ENCODE results near the gene NSG2. TPM values are rescaled to one million over a fixed set of nuclear protein-coding genes. Genes with fewer than 3 reads are reported as not detected.

Gene NSG2
- total RNA-seq, 4 donors from 2014 or later: 1.1 to 1.2 TPM; not detected in 2

DNA sequence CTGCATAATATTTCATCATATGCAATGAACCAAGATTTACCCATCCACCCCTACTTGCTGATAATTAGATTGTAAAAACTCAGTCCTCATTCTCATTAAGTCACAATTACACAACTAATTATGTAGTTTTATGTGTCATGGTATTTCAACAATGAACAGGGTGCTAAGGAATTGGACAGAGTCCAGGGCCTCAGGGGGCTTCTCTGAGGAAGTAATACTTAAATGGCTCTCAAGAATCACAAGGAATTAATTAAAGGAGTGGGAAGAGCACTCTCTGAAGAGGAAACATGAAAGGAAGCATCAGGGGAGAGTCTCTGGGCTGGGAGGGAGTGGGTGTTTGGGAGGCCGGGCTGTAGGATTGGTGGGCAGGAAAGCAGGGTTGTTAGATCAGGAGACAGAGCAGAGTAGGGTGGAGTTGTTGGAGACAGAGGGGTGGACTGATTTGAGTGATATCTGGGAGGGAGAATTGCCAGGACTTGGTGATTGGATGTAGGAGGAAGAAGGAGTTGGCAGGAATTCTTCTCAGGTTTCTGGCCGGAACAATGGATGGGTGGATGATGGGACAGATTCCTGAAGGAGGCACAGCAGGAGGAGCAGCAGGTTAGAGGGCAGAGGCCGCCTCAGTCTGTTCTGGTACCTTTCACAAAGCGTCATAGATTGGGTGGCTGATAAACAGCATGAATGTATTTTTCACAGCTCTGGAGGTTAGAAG, 23.0 kb upstream of the NSG2 start:
- intact Hi-C loops (cut with DNase I): no loop called here
- Histone ChIP-seq H3K27ac (no peak overlapping the region), H3K9me3 (no peaks in the 10 kb centered on the region), H3K27me3 (no peaks in the 10 kb centered on the region), H3K36me3 (no peaks in the 10 kb centered on the region), H3K4me1 (no peaks in the 10 kb centered on the region), H3K4me3 (replicated peaks in 1 of 3) (no peak overlapping the region)
- 61 to 72% methylated on average over 4 of the region's 4 CpGs for WGBS, 2 donors
- TF ChIP-seq POLR2A (IDR thresholded peaks at IDR 0.05): no peak
- TF ChIP-seq, protein P1, sequence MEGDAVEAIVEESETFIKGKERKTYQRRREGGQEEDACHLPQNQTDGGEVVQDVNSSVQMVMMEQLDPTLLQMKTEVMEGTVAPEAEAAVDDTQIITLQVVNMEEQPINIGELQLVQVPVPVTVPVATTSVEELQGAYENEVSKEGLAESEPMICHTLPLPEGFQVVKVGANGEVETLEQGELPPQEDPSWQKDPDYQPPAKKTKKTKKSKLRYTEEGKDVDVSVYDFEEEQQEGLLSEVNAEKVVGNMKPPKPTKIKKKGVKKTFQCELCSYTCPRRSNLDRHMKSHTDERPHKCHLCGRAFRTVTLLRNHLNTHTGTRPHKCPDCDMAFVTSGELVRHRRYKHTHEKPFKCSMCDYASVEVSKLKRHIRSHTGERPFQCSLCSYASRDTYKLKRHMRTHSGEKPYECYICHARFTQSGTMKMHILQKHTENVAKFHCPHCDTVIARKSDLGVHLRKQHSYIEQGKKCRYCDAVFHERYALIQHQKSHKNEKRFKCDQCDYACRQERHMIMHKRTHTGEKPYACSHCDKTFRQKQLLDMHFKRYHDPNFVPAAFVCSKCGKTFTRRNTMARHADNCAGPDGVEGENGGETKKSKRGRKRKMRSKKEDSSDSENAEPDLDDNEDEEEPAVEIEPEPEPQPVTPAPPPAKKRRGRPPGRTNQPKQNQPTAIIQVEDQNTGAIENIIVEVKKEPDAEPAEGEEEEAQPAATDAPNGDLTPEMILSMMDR (IDR thresholded peaks at IDR 0.05): no peak
- DNase-seq: no peak

DNA sequence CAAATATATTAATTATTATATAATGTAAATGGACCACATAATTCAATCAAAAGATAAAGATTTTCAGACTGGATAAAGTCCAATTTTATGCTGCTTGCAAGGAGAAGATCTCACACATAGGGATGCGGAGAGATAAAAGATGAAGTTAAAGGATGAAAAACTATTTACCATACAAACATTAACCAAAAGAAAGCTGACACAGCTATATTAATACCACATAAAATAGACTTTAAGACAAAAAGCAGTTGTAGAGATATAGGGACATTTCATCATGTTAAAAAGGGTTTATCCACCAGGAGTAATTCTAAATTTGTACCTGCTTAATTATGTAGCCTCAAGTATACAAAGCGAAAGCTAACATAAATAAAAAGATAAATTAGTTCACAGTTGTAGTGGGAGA, 15.2 kb upstream of the NSG2 start:
- no peak overlapping the region for H3K4me3 ChIP-seq (replicated peaks in 1 of 3)
- no peaks in the 10 kb centered on the region for H3K27me3 ChIP-seq
- H3K27ac ChIP-seq: no peak overlapping the region
- H3K9me3 ChIP-seq: no peaks in the 10 kb centered on the region
- intact Hi-C loops (cut with DNase I): no loop called here
- 92 to 95% methylated on average over 2 of the region's 2 CpGs for WGBS, 2 donors
- TF ChIP-seq, protein P1 (IDR thresholded peaks at IDR 0.05): no peak
- TF ChIP-seq POLR2A (IDR thresholded peaks at IDR 0.05): no peak
- no peaks in the 10 kb centered on the region for H3K4me1 ChIP-seq
- no peaks in the 10 kb centered on the region for H3K36me3 ChIP-seq
- DNase-seq: no peak

DNA sequence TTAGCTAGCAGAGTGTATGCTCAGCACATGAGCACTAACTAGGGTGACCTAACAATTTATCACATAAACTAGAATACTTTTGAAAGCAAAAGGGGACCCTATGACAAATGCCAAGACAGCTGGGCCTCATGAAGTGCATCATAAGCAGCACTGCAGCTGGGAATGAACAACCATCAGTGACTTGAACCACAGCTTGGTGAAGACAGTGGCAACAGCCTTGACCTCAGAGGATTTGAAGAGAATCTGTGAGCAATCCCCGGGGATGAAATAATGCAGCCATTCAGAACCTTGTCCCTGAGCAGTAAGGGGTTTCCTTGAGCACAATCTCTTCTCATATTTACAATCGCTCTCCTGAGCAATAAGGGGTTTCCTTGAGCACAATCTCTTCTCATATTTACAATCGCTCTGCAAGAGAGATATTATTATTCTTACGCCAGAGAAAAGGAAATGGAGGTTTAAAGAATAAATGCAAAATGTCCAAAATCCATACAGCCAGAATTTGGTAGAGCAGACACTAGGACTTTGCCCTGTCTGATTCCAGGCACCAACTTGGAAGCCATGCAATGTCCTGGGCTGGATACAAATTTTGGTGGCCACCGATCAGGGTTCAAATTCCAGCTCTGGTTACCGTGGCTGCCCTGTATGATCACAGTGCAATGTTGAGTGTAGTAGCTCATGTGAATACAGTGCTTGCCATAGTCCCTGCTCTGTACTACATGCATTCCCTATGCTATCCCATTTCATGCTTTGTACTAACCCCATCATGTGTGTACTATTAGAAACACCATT, 846 bp upstream of the NSG2 start:
- no peaks in the 10 kb centered on the region for H3K4me1 ChIP-seq
- no peak for DNase-seq
- H3K9me3 ChIP-seq: no peaks in the 10 kb centered on the region
- TF ChIP-seq POLR2A (IDR thresholded peaks at IDR 0.05): no peak
- TF ChIP-seq, protein P1 (IDR thresholded peaks at IDR 0.05): no peak
- no peak overlapping the region for H3K27ac ChIP-seq
- WGBS, 2 donors: 80 to 88% methylated on average over 6 of the region's 6 CpGs
- intact Hi-C loops (cut with DNase I): loop anchor here (5.0 kb wide), 1 partner anchor 268 kb away; no protein-coding TSS in a partner anchor
- H3K4me3 ChIP-seq (replicated peaks in 1 of 3): no peak overlapping the region
- H3K36me3 ChIP-seq: no peaks in the 10 kb centered on the region
- no peaks in the 10 kb centered on the region for H3K27me3 ChIP-seq

DNA sequence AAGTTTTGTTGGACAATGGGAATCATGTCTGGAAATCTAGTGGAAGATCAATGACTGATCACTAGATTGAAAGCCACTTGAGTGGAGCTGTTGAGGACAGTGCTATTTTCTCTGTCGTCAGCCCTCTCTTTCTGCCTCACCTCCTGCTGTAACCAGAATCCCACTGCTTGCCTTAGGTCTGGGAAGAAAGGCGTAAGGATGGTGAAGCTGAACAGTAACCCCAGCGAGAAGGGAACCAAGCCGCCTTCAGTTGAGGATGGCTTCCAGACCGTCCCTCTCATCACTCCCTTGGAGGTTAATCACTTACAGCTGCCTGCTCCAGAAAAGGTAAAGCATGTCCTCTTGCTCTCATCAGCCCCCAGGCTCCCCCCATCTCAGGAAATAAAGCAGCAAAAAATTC, 1.1 kb downstream of the NSG2 start:
- no peak overlapping the region for H3K27ac ChIP-seq
- intact Hi-C loops (cut with DNase I): loop anchor here (5.0 kb wide), 1 partner anchor 266 kb away; no protein-coding TSS in a partner anchor
- 61 to 74% methylated on average over 5 of the region's 5 CpGs for whole genome bisulfite sequencing, 2 donors
- no peak for TF ChIP-seq POLR2A (IDR thresholded peaks at IDR 0.05)
- H3K4me1 ChIP-seq: no peaks in the 10 kb centered on the region
- H3K4me3 ChIP-seq (replicated peaks in 1 of 3): no peak overlapping the region
- H3K27me3 ChIP-seq: no peaks in the 10 kb centered on the region
- DNase-seq: no peak
- no peaks in the 10 kb centered on the region for H3K36me3 ChIP-seq
- H3K9me3 ChIP-seq: no peaks in the 10 kb centered on the region

DNA sequence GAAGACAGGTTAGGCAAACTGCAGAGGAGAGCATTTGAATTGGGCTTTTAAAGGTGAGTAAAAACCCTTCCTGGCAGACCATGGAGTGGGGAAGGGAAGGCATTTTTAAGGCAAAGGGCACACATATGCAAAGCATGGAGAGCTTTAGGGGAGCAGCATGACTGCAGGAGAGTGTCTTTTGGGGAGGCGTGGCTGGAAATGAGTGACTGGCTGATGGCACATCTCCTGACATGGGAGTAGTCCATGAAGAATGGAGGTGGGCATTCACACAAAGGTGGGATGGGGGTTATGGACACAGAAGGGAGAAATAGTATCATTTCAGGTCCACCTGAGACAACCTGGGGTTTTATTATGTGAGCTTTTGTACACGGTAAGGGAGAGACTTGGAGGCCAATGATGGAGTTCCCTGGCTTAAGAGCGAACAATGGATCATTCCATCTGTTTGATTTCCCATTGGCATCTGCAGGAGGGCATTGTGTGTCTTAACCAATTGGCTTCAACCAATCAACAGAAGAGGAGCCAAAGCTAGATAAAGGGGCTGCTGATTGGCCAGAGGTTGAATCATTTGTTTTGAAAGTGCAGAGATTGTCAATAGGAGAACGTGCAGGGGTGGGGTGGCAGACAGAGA, 2.1 kb downstream of the NSG2 start:
- WGBS, 2 donors: 63 to 74% methylated on average over 4 of the region's 4 CpGs
- Histone ChIP-seq H3K27me3 (no peaks in the 10 kb centered on the region), H3K36me3 (no peaks in the 10 kb centered on the region), H3K4me1 (no peaks in the 10 kb centered on the region), H3K9me3 (no peaks in the 10 kb centered on the region), H3K27ac (no peak overlapping the region), H3K4me3 (replicated peaks in 1 of 3) (no peak overlapping the region)
- TF ChIP-seq, protein P1 (IDR thresholded peaks at IDR 0.05): no peak
- no peak for TF ChIP-seq POLR2A (IDR thresholded peaks at IDR 0.05)
- DNase-seq: no peak
- intact Hi-C loops (cut with DNase I): loop anchor here (5.0 kb wide), 1 partner anchor 265 kb away; no protein-coding TSS in a partner anchor
